GM12892 (cell line): ENCODE results near the gene MBNL1.

Experiments
- POLR2AphosphoS5 ChIP-seq: IDR thresholded peaks from 2 replicates; pipeline ENCODE4 v1.6.1; 2011; ENCODE audit warnings: low read depth, low read length, control low read depth
- TAF1 ChIP-seq: IDR thresholded peaks from 2 replicates; pipeline ENCODE4 v1.6.1; 2011; ENCODE audit warnings: low read depth, mild to moderate bottlenecking, control low read depth, low read length, borderline replicate concordance

- TF ChIP-seq TAF1 (no peak), POLR2AphosphoS5 (no peak)
These were observed 40.3 kb downstream of the MBNL1 start for GRCh38 chr3:152309031-152309430.
